ENCODE data around the gene CYSLTR1. TPM values are rescaled to one million over a fixed set of nuclear protein-coding genes. Genes with fewer than 3 reads are reported as not detected.

Gene CYSLTR1
- total RNA-seq, 4 donors from 2014 or later, result 0.57 to 13.2 (median 1.1) TPM

DNA sequence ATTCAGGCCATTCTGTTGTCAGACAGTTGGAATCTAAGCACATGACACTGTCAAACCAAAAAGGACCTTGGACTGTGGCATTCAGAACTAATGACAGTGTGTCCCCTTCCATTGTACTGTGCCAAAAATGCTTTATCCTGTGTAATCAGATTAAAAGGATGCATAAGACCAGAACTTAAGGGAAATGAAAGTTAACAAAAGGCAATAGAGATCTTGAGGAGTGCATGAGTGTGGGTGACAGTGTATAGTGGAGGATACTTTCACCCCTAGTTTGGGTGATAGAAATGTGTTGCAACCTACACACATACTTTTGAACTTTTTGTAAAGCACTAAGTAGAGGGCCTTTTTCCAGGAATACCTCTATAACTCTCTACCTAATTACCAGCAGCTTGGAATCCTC, 4.5 kb downstream of the CYSLTR1 start:
- Histone ChIP-seq H3K4me1 (no peaks in the 10 kb centered on the region), H3K36me3 (no peaks in the 10 kb centered on the region), H3K27ac (peak overlapping the region in 2 of 4 donors; percentile 19 to 58), H3K4me3 (no peak overlapping the region), H3K9me3 (no peaks in the 10 kb centered on the region), H3K27me3 (no peaks in the 10 kb centered on the region)
- DNase-seq, result no peak
- TF ChIP-seq, protein P1, sequence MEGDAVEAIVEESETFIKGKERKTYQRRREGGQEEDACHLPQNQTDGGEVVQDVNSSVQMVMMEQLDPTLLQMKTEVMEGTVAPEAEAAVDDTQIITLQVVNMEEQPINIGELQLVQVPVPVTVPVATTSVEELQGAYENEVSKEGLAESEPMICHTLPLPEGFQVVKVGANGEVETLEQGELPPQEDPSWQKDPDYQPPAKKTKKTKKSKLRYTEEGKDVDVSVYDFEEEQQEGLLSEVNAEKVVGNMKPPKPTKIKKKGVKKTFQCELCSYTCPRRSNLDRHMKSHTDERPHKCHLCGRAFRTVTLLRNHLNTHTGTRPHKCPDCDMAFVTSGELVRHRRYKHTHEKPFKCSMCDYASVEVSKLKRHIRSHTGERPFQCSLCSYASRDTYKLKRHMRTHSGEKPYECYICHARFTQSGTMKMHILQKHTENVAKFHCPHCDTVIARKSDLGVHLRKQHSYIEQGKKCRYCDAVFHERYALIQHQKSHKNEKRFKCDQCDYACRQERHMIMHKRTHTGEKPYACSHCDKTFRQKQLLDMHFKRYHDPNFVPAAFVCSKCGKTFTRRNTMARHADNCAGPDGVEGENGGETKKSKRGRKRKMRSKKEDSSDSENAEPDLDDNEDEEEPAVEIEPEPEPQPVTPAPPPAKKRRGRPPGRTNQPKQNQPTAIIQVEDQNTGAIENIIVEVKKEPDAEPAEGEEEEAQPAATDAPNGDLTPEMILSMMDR (IDR thresholded peaks at IDR 0.05), result no peak
- no peak for TF ChIP-seq POLR2A (IDR thresholded peaks at IDR 0.05)

DNA sequence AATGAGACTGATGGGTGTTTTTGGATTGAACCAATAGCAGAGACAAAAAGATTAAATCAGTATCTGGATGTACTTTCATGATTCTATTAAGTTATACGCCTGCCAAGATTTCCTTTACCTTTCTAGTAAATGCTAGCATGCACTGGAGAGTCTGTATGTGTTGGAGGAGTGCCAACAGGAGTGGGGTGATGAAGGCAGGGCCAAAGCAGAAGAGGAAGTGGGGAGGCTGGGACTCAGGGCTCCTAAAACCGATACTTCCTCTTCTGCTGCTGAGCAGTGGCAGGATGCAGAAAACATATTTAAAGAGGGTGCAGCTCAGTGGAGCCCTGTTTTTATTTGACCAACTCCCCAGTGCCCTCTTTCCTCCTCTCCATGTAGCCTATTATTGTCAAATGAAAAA, 5.6 kb downstream of the CYSLTR1 start:
- DNase-seq, result peak in 2 of 3 donors; percentile 70 to 85
- Histone ChIP-seq H3K36me3 (no peaks in the 10 kb centered on the region), H3K4me3 (no peak overlapping the region), H3K9me3 (no peaks in the 10 kb centered on the region), H3K27ac (peak overlapping the region in 1 of 4 donors; percentile 58), H3K4me1 (no peaks in the 10 kb centered on the region), H3K27me3 (no peaks in the 10 kb centered on the region)
- TF ChIP-seq POLR2A (IDR thresholded peaks at IDR 0.05), result no peak
- TF ChIP-seq, protein P1 (IDR thresholded peaks at IDR 0.05), result no peak

DNA sequence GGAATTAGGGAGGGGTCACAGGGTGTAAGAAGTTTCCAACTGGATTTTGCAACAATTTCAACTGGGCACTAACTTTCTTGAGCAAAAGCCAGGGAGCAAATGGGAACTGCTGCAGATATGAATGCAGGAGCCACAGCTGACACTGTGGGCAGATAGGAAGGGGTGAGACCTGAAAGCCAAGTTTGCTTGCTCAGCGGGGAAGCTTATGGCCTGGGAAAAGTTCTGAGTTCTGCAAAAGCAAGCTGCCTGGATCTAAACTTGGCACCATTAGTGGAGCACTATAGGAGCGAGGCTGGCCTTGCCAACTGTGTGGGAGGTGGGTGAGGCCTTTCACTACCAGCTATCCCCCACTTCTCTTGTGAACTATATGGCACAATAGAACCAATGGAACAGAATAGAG, 11.1 kb downstream of the CYSLTR1 start:
- Histone ChIP-seq H3K4me1 (no peaks in the 10 kb centered on the region), H3K27me3 (no peaks in the 10 kb centered on the region), H3K4me3 (no peak overlapping the region), H3K36me3 (no peaks in the 10 kb centered on the region), H3K9me3 (no peaks in the 10 kb centered on the region), H3K27ac (no peak overlapping the region)
- TF ChIP-seq, protein P1 (IDR thresholded peaks at IDR 0.05), result no peak
- TF ChIP-seq POLR2A (IDR thresholded peaks at IDR 0.05), result no peak
- DNase-seq, result no peak

DNA sequence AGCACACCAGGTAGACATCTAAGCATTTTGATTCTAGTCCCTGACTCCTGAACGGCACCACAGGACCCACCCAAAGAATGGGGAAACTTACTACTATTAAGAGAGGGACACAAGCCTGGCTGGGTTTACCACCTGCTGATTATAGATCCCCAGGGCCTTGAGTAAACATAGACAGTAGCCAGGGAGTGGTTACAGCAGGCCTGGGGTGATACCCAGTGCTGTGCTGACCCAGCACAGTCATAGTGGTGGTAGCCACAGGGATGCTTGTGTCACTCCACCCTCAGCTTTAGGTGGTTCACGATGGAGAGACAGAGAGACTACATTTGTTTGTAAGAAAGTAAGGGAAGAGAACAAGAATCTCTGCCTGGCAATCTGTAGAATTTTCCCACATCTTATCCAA, 11.7 kb downstream of the CYSLTR1 start:
- Histone ChIP-seq H3K36me3 (no peaks in the 10 kb centered on the region), H3K4me1 (no peaks in the 10 kb centered on the region), H3K27me3 (no peaks in the 10 kb centered on the region), H3K4me3 (no peak overlapping the region), H3K9me3 (no peaks in the 10 kb centered on the region), H3K27ac (no peak overlapping the region)
- TF ChIP-seq POLR2A (IDR thresholded peaks at IDR 0.05), result no peak
- TF ChIP-seq, protein P1 (IDR thresholded peaks at IDR 0.05), result no peak
- DNase-seq, result no peak

DNA sequence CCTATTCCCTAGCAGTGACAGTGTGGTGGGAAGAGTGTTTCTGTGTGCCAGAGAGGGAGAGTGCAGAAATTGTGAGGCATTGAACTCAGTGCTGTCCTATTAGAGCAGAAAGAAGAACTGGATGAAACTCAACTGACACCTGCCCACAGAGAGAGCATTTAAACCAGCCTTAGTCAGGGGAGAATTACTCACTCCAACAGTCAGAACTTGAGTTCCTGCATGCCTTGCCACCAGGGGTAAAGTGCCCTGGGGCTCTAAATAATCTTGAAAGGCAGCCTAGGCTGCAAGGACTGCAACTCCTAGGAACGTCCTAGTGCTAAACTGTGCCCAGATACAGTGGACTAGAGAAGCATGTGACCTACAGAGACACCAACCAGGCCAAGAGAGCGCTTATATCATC, 12.8 kb downstream of the CYSLTR1 start:
- Histone ChIP-seq H3K9me3 (no peaks in the 10 kb centered on the region), H3K4me3 (no peak overlapping the region), H3K27ac (no peak overlapping the region), H3K4me1 (no peaks in the 10 kb centered on the region), H3K36me3 (no peaks in the 10 kb centered on the region), H3K27me3 (no peaks in the 10 kb centered on the region)
- TF ChIP-seq, protein P1 (IDR thresholded peaks at IDR 0.05), result no peak
- no peak for TF ChIP-seq POLR2A (IDR thresholded peaks at IDR 0.05)
- no peak for DNase-seq

DNA sequence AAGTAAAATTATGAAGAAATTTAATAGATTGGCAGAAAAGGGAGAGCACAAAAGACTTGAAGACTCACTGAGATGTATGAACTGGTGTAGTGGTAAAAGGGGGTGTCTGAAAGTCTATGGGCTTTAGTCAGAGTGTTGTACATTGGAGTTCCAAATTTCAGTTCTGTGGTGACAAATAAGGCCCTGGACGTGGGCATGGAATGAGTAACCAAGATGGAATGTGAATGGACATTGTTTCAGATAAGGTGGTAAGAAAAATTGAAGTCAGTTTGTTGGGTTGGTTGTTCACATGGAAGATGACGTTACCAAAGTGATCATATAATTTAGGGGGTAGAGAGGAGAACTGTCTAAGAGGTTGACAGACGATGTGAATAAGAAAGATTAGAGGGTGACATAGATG, 13.9 kb downstream of the CYSLTR1 start:
- no peak for TF ChIP-seq POLR2A (IDR thresholded peaks at IDR 0.05)
- TF ChIP-seq, protein P1 (IDR thresholded peaks at IDR 0.05), result no peak
- H3K4me3 ChIP-seq, result no peak overlapping the region
- no peak for DNase-seq
- no peaks in the 10 kb centered on the region for H3K27me3 ChIP-seq
- H3K9me3 ChIP-seq, result no peaks in the 10 kb centered on the region
- no peaks in the 10 kb centered on the region for H3K36me3 ChIP-seq
- H3K4me1 ChIP-seq, result no peaks in the 10 kb centered on the region
- no peak overlapping the region for H3K27ac ChIP-seq

All from Peyer's patch (tissue), 4 donors.